ENCODE data around the gene DISP2. TPM values are rescaled to one million over a fixed set of nuclear protein-coding genes. Genes with fewer than 3 reads are reported as not detected.

Gene DISP2, protein sequence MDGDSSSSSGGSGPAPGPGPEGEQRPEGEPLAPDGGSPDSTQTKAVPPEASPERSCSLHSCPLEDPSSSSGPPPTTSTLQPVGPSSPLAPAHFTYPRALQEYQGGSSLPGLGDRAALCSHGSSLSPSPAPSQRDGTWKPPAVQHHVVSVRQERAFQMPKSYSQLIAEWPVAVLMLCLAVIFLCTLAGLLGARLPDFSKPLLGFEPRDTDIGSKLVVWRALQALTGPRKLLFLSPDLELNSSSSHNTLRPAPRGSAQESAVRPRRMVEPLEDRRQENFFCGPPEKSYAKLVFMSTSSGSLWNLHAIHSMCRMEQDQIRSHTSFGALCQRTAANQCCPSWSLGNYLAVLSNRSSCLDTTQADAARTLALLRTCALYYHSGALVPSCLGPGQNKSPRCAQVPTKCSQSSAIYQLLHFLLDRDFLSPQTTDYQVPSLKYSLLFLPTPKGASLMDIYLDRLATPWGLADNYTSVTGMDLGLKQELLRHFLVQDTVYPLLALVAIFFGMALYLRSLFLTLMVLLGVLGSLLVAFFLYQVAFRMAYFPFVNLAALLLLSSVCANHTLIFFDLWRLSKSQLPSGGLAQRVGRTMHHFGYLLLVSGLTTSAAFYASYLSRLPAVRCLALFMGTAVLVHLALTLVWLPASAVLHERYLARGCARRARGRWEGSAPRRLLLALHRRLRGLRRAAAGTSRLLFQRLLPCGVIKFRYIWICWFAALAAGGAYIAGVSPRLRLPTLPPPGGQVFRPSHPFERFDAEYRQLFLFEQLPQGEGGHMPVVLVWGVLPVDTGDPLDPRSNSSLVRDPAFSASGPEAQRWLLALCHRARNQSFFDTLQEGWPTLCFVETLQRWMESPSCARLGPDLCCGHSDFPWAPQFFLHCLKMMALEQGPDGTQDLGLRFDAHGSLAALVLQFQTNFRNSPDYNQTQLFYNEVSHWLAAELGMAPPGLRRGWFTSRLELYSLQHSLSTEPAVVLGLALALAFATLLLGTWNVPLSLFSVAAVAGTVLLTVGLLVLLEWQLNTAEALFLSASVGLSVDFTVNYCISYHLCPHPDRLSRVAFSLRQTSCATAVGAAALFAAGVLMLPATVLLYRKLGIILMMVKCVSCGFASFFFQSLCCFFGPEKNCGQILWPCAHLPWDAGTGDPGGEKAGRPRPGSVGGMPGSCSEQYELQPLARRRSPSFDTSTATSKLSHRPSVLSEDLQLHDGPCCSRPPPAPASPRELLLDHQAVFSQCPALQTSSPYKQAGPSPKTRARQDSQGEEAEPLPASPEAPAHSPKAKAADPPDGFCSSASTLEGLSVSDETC (N-terminal part only)
- total RNA-seq: 1 to 10 TPM in 3 of 4 donors, under 1 TPM in 1; 0.81 to 5.9 (median 3.6) TPM

DNA sequence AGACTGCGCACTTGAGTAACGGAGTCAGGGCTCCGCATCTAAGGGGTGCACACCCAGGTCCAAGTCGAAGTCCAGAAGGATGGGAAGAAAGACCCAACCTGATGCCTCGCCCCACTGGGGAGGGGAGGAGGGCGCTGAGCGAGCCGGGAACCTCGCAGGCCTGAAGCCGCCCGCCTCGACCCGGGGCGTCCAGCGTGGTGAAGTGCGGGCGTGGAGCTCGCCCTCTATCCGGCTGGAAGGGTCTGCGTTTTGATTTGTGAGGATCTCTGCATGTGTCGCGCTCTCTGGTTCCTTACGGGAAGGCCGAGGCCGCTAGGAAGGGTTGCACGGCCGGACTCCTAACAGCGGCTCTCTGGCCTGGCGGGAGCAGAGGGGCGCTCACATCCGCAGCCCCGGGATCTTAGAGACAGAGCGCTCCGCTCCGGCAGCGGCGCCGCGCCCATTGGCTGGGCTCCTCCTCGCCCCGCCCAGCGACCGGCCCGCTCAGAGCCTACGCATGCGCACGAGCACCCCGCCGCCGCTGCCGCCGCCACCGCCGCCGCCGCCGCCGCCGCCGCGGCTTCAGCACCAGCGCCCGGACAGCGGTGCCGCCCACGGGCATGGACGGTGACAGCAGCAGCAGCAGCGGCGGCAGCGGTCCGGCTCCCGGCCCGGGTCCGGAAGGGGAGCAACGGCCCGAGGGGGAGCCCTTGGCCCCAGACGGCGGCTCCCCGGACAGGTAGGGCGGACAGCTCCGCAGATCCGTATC is at the start of gene DISP2:
Gene DISP2, plus strand, starts transcription at position 497 of the 748 bp plus-strand sequence. Its CDS starts 103 bp downstream, at position 600.
- H3K4me1 ChIP-seq: peaks cover 8 to 13% of the 10 kb centered on the region in 2 donors
- no peaks in the 10 kb centered on the region for H3K36me3 ChIP-seq
- no peaks in the 10 kb centered on the region for H3K9me3 ChIP-seq
- WGBS, 2 donors: 5 to 11% methylated on average over 19 to 38 of the region's 82 CpGs
- TF ChIP-seq, protein P1, sequence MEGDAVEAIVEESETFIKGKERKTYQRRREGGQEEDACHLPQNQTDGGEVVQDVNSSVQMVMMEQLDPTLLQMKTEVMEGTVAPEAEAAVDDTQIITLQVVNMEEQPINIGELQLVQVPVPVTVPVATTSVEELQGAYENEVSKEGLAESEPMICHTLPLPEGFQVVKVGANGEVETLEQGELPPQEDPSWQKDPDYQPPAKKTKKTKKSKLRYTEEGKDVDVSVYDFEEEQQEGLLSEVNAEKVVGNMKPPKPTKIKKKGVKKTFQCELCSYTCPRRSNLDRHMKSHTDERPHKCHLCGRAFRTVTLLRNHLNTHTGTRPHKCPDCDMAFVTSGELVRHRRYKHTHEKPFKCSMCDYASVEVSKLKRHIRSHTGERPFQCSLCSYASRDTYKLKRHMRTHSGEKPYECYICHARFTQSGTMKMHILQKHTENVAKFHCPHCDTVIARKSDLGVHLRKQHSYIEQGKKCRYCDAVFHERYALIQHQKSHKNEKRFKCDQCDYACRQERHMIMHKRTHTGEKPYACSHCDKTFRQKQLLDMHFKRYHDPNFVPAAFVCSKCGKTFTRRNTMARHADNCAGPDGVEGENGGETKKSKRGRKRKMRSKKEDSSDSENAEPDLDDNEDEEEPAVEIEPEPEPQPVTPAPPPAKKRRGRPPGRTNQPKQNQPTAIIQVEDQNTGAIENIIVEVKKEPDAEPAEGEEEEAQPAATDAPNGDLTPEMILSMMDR (IDR thresholded peaks at IDR 0.05): peak in 1 of 6 experiments; percentile 4
- peak in 1 of 2 donors; percentile 66 for TF ChIP-seq POLR2A (IDR thresholded peaks at IDR 0.05)
- peak within 1 kb of the TSS in 1 of 3 donors; percentile 37 for H3K4me3 ChIP-seq (replicated peaks in 1 of 3)
- peak; percentile 86 to 90 for DNase-seq
- H3K27ac ChIP-seq: no peak within 1 kb of the TSS
- no peaks in the 10 kb centered on the region for H3K27me3 ChIP-seq
- intact Hi-C loops (cut with DNase I): loop anchor here (5.0 kb wide), 1 partner anchor 76 kb away; the partner anchor contains the start of gene ANKRD63

DNA sequence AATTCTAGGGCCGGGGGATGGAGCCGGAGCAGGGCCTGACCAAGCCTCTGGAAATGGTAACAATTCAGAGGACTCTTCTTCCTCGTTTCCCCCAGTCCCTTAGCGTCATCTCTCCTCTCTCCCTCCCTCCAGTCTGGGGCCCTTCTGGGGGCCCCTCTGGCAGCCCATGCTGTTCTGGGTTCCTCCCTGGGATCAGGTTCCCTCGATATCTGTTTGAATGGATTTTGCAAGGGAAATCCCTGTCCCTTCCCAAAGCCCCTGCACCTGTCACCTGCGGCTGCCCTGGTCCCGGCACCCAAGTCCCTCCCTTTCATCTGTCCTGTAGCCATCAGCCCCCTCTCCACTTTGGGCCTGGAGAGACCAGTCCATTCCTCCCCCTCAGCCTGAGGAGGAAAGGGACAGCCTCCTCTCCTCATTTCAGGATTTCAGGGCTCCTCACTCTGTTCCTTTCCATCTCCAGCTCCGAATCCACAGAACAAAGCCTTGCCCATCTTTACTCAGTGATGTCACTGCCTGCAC is 48.6 kb upstream of the DISP2 start:
- no peak for TF ChIP-seq POLR2A (IDR thresholded peaks at IDR 0.05)
- TF ChIP-seq, protein P1 (IDR thresholded peaks at IDR 0.05): no peak
- Histone ChIP-seq H3K27me3 (no peaks in the 10 kb centered on the region), H3K9me3 (no peaks in the 10 kb centered on the region), H3K4me3 (replicated peaks in 1 of 3) (no peak overlapping the region), H3K36me3 (no peaks in the 10 kb centered on the region), H3K4me1 (peaks cover 3 to 8% of the 10 kb centered on the region in 2 donors), H3K27ac (no peak overlapping the region)
- DNase-seq: no peak
- intact Hi-C loops (cut with DNase I): no loop called here
- WGBS, 2 donors: 85 to 91% methylated on average over 8 of the region's 8 CpGs

DNA sequence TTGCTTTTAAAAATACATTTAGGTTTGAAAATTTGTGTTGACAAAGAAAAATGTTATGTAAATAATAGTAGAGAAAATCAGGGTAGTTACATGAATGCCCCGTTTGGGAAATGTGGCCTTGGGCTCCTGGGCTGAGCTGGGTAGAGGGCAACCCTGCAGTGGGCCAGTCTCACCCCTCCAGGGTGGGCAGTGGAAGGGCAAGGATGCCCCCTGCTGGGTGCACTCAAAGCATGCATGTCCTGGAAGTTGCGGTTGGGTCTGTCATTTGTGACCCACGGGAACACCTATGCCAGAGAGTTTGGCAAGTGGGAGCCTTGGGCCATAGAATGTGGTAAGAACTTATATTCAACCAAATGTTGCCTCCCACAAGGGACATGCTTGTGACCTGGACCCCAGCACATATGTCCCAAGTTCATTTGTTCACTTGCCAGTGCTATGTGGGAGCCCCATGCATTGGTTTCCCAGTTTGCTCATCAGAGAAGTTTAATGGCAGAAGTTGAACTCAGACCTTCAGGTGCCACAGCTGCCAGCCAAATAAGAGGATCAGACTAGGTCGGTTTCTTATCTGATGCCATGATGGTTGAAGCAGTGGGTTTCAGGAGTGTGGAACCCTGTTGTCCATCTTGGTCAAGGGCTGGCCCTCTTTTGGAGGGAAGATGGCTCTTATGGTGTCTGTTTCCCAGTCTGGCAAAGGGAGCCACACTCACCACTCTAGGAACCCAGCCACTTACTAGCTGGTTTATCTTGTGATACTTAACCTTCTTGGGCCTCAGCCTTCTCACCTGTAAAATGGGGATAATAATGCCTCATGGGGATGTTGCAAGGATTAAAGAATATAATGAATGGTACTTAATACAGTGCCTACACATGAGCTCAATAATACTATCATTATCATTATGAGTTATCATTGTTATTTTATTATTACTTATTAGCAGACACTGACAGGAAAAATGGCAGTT is 47.7 kb upstream of the DISP2 start:
- 16 to 21% methylated on average over 4 of the region's 4 CpGs for WGBS, 2 donors
- intact Hi-C loops (cut with DNase I): no loop called here
- H3K4me3 ChIP-seq (replicated peaks in 1 of 3): no peak overlapping the region
- H3K27me3 ChIP-seq: no peaks in the 10 kb centered on the region
- H3K36me3 ChIP-seq: no peaks in the 10 kb centered on the region
- H3K4me1 ChIP-seq: peaks cover 3 to 8% of the 10 kb centered on the region in 2 donors
- peak; percentile 48 to 58 for DNase-seq
- no peak for TF ChIP-seq POLR2A (IDR thresholded peaks at IDR 0.05)
- TF ChIP-seq, protein P1 (IDR thresholded peaks at IDR 0.05): peak; percentile 14 to 67 (median 55)
- no peak overlapping the region for H3K27ac ChIP-seq
- no peaks in the 10 kb centered on the region for H3K9me3 ChIP-seq
